Measurements from ENCODE around the gene FIZ1. TPM values are rescaled to one million over a fixed set of nuclear protein-coding genes. Genes with fewer than 3 reads are reported as not detected.
"Not testable (repeated sequence)": the region's sequence is repeated elsewhere in the genome, so short reads cannot be mapped to it uniquely, and the experiment has no call there.

Gene FIZ1
- total and polyA plus RNA-seq, 2 experiments from 2014 or later: 2.3 to 3.4 TPM

DNA sequence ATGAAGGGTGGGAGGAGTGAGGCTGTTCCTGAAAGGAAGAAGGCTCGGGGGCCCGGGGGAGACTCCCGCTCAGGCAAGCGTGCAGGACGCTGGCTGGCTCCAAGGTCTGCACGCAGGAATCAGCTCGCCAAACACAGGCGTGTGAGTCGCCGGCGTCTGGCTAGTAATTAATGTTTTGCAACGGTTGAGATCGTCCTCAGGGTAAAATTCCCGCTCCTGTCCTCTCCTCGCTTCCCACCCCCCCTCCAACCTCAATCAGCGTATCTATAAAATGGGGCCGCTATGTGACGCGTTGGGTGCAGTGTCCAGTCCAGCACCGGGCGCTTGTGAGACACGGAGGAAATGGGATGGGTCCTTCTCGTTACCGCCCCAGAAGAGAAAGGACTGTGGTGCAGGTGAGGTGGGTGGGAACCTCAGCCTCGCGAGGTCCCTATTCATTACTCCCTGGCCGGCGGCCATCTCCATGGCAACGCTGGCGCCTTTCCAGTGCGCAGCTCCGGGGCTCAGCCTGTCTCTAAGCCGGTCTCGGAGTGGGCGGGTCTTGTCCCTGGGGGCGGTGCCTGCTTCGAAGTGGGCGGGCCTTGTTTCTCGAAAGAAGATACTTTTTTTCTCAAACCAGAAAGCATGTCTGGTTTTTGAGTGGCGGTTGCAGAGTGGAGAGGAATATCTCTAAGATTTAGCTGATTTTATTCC lies 12.2 kb downstream of the FIZ1 start:
- TF ChIP-seq EZH2phosphoT487 (IDR thresholded peaks at IDR 0.05; ENCODE audit: insufficient read depth, low read depth) (no peak), EZH2 (IDR thresholded peaks at IDR 0.05; ENCODE audit: insufficient read depth, poor library complexity, severe bottlenecking) (no peak)
- in situ Hi-C loops (cut with MboI): no loop called here
- Histone ChIP-seq H3K79me2 (ENCODE audit: insufficient read depth) (no peaks in the 10 kb centered on the region), H3F3A (ENCODE audit: insufficient read depth) (peaks cover 6% of the 10 kb centered on the region), H3K4me1 (ENCODE audit: insufficient read depth) (no peaks in the 10 kb centered on the region), H2AFZ (peak overlapping the region; percentile 69), H3K36me3 (ENCODE audit: low read depth) (no peaks in the 10 kb centered on the region), H3K9me3 (ENCODE audit: low read depth) (no peaks in the 10 kb centered on the region), H3K9me2 (ENCODE audit: insufficient read depth) (no peaks in the 10 kb centered on the region), H3K4me3 (peak overlapping the region; percentile 70), H3K9ac (0 out of 2 replicates have a peak overlapping the region, but pooled peaks have one; percentile 6), H3K27me3 (replicated peaks; ENCODE audit: insufficient read depth) (no peaks in the 10 kb centered on the region), H3K27ac (no peak overlapping the region), H4K20me1 (ENCODE audit: insufficient read depth) (no peaks in the 10 kb centered on the region), H3K4me2 (ENCODE audit: unreplicated experiment) (peak overlapping the region; percentile 69)
- WGBS, 2 experiments (ENCODE audit: low coverage in 1 of 2, low lambda C conversion rate in 2 of 2, missing lambda C conversion rate in 2 of 2): 4 to 5% methylated on average over 36 to 40 of the region's 40 CpGs
- DNase-seq: peak; percentile 91

- in situ Hi-C loops (cut with MboI): no loop called here
- peak overlapping the region; percentile 65 for H3K4me2 ChIP-seq (ENCODE audit: unreplicated experiment)
- TF ChIP-seq EZH2phosphoT487 (IDR thresholded peaks at IDR 0.05; ENCODE audit: insufficient read depth, low read depth): no peak
- TF ChIP-seq EZH2 (IDR thresholded peaks at IDR 0.05; ENCODE audit: insufficient read depth, poor library complexity, severe bottlenecking): no peak
Observed at GRCh38 chr19:55585658-55586339, 13.5 kb downstream of the FIZ1 start.

DNA sequence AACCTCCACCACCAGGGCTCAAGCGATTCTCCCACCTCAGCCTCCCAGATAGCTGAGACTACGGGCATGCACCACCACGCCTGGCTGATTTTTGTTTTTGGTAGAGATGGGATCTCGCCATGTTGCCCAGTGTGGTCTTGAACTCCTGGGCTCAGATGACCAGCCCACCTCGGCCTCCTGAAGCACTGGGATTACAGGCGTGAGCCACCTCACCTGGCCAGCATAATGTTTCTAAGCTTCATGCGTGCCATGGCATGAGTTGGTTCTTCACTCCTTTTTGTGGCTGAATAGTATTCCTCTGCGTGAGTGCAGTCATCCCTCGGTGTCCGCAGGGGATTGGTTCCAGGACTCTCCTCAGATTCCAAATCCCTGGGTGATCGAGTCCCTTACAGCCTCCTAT lies 14.4 kb downstream of the FIZ1 start:
- no peak for DNase-seq
- in situ Hi-C loops (cut with MboI): no loop called here

More at GRCh38 chr19:55585658-55586339, 13.5 kb downstream of the FIZ1 start:
- Histone ChIP-seq H3K79me2 (ENCODE audit: insufficient read depth) (peaks cover 6% of the 10 kb centered on the region; the same call in 1 of the 2 replicates), H3K27me3 (replicated peaks; ENCODE audit: insufficient read depth) (no peaks in the 10 kb centered on the region), H3K36me3 (ENCODE audit: low read depth) (no peaks in the 10 kb centered on the region), H3K9me2 (ENCODE audit: insufficient read depth) (no peaks in the 10 kb centered on the region), H3K4me1 (ENCODE audit: insufficient read depth) (no peaks in the 10 kb centered on the region; the same call in 1 of the 2 replicates), H3K4me3 (peak overlapping the region; percentile 66), H3K27ac (no peak overlapping the region), H3K9ac (peak overlapping the region; percentile 34; the same call in 1 of the 2 replicates), H4K20me1 (ENCODE audit: insufficient read depth) (no peaks in the 10 kb centered on the region), H3F3A (ENCODE audit: insufficient read depth) (peaks cover 11% of the 10 kb centered on the region), H3K9me3 (ENCODE audit: low read depth) (no peaks in the 10 kb centered on the region), H2AFZ (peak overlapping the region; percentile 87)
- WGBS, 2 experiments (ENCODE audit: low coverage in 1 of 2, low lambda C conversion rate in 2 of 2, missing lambda C conversion rate in 2 of 2): 4 to 6% methylated on average over 25 to 36 of the region's 36 CpGs
- DNase-seq: peak; percentile 60

GRCh38 chr19:55583897-55584296 lies 15.4 kb downstream of the FIZ1 start:
- Histone ChIP-seq H3F3A (ENCODE audit: insufficient read depth) (peaks cover 15% of the 10 kb centered on the region), H3K79me2 (ENCODE audit: insufficient read depth) (peaks cover 19% of the 10 kb centered on the region)
- in situ Hi-C loops (cut with MboI); H3K27me3 ChIP-seq (replicated peaks; ENCODE audit: insufficient read depth); H3K36me3 ChIP-seq (ENCODE audit: low read depth); DNase-seq; H3K27ac ChIP-seq; H3K9me3 ChIP-seq (ENCODE audit: low read depth); H2AFZ ChIP-seq; H3K4me2 ChIP-seq (ENCODE audit: unreplicated experiment); H4K20me1 ChIP-seq (ENCODE audit: insufficient read depth); H3K9ac ChIP-seq; H3K4me3 ChIP-seq; H3K4me1 ChIP-seq (ENCODE audit: insufficient read depth); H3K9me2 ChIP-seq (ENCODE audit: insufficient read depth): not testable (repeated sequence)
- 60 to 67% methylated on average over 8 of the region's 8 CpGs for WGBS, 2 experiments (ENCODE audit: low coverage in 1 of 2, low lambda C conversion rate in 2 of 2, missing lambda C conversion rate in 2 of 2)

More for the DNA sequence above, 14.4 kb downstream of the FIZ1 start:
- Histone ChIP-seq H3K4me3 (no peak overlapping the region), H3F3A (ENCODE audit: insufficient read depth) (peaks cover 13% of the 10 kb centered on the region), H3K9me2 (ENCODE audit: insufficient read depth) (no peaks in the 10 kb centered on the region), H2AFZ (no peak overlapping the region), H3K4me2 (ENCODE audit: unreplicated experiment) (no peak overlapping the region), H3K79me2 (ENCODE audit: insufficient read depth) (peaks cover 14% of the 10 kb centered on the region), H3K36me3 (ENCODE audit: low read depth) (no peaks in the 10 kb centered on the region), H4K20me1 (ENCODE audit: insufficient read depth) (no peaks in the 10 kb centered on the region), H3K9me3 (ENCODE audit: low read depth) (no peaks in the 10 kb centered on the region), H3K9ac (no peak overlapping the region), H3K27ac (no peak overlapping the region), H3K27me3 (replicated peaks; ENCODE audit: insufficient read depth) (no peaks in the 10 kb centered on the region), H3K4me1 (ENCODE audit: insufficient read depth) (no peaks in the 10 kb centered on the region; the same call in 1 of the 2 replicates)
- WGBS, 2 experiments (ENCODE audit: low coverage in 1 of 2, low lambda C conversion rate in 2 of 2, missing lambda C conversion rate in 2 of 2): 67 to 74% methylated on average over 11 of the region's 11 CpGs
- no peak for TF ChIP-seq EZH2phosphoT487 (IDR thresholded peaks at IDR 0.05; ENCODE audit: insufficient read depth, low read depth)
- no peak for TF ChIP-seq EZH2 (IDR thresholded peaks at IDR 0.05; ENCODE audit: insufficient read depth, poor library complexity, severe bottlenecking)

DNA sequence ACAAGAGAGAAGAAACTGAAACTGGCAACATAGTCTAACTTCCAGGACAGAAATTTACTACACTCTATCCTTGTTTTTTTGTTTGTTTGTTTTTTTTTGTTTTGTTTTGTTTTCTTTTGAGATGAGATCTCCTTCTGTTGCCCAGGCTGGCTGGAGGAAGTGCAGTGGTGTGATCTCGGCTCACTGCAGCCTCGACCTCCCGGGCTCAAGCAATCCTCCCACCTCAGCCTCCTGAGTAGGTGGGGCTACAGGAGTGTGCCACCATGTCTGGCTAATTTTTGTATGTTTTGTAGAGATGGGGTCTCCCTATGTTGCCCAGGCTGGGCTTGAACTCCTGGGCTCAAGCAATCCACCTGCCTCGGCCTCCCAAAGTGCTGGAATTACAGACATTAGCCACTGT lies 17.0 kb downstream of the FIZ1 start:
- H4K20me1 ChIP-seq (ENCODE audit: insufficient read depth); H3K27me3 ChIP-seq (replicated peaks; ENCODE audit: insufficient read depth); H3K9me2 ChIP-seq (ENCODE audit: insufficient read depth); H3K9ac ChIP-seq; H3K4me1 ChIP-seq (ENCODE audit: insufficient read depth); H3K4me2 ChIP-seq (ENCODE audit: unreplicated experiment); H3K4me3 ChIP-seq; in situ Hi-C loops (cut with MboI); H3K9me3 ChIP-seq (ENCODE audit: low read depth); H3K27ac ChIP-seq; H3K36me3 ChIP-seq (ENCODE audit: low read depth); H2AFZ ChIP-seq; DNase-seq: not testable (repeated sequence)
- WGBS, 2 experiments (ENCODE audit: low coverage in 1 of 2, low lambda C conversion rate in 2 of 2, missing lambda C conversion rate in 2 of 2): 60 to 81% methylated on average over 4 of the region's 4 CpGs
- H3F3A ChIP-seq (ENCODE audit: insufficient read depth): peaks cover 15% of the 10 kb centered on the region
- peaks cover 19% of the 10 kb centered on the region for H3K79me2 ChIP-seq (ENCODE audit: insufficient read depth)

Data from GM23248 (cell line).